GM19324 (cell line): ENCODE data around the gene S100A12.

Experiments
- ATAC-seq: cut with Tn5 transposase; IDR thresholded peaks from one replicate; pipeline ENCODE4 v1.9.1; 2021; ENCODE audit warnings: mild to moderate bottlenecking, moderate library complexity; ENCODE audit not compliant: unreplicated experiment, low FRiP score

The S100A12 gene

DNA sequence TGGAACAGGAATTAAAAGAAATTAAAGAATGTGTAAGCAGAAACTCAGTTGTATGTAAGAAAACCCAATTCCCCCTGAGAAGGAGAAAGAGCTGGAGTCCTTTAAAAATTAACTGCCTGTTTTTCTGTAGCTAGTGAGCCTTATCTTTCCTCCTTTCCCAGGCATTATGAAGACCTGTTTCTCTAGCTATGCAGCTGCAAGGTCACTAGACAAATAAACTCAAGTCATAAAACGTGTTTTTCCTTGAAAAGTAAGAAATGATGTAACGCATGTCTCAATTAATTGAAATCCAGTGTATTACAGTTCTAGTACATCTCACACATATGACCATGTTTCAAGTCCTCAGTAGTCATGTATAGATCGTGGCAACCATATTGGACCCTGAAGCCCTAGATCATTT lies 5.3 kb downstream of the S100A12 start:
- ATAC-seq: no peak

DNA sequence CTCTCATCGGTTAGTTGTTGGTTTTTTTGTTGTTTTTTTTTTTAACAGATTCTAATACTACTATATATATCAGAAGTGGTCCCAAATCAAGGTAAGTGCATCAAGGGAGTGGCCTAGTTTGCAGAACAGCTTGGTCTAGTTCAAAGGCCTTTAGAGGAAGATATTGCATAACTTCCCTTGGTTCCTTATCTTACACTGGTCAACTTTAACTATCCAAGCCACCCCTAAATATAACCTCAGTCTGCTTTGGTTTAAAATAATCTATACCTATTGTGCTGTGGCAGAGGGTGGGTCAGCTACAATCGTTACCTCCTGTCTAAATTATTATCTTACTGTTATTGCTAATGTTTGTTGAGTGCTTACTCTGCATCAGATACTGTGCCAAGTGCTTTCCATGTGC lies 6.9 kb downstream of the S100A12 start:
- no peak for ATAC-seq

- ATAC-seq: no peak
Observed at GRCh38 chr1:153367090-153367489, 8.3 kb downstream of the S100A12 start.

GRCh38 chr1:153366261-153366660 lies 9.2 kb downstream of the S100A12 start:
- ATAC-seq: no peak

- no peak for ATAC-seq
Observed at GRCh38 chr1:153365696-153366095, 9.7 kb downstream of the S100A12 start.

DNA sequence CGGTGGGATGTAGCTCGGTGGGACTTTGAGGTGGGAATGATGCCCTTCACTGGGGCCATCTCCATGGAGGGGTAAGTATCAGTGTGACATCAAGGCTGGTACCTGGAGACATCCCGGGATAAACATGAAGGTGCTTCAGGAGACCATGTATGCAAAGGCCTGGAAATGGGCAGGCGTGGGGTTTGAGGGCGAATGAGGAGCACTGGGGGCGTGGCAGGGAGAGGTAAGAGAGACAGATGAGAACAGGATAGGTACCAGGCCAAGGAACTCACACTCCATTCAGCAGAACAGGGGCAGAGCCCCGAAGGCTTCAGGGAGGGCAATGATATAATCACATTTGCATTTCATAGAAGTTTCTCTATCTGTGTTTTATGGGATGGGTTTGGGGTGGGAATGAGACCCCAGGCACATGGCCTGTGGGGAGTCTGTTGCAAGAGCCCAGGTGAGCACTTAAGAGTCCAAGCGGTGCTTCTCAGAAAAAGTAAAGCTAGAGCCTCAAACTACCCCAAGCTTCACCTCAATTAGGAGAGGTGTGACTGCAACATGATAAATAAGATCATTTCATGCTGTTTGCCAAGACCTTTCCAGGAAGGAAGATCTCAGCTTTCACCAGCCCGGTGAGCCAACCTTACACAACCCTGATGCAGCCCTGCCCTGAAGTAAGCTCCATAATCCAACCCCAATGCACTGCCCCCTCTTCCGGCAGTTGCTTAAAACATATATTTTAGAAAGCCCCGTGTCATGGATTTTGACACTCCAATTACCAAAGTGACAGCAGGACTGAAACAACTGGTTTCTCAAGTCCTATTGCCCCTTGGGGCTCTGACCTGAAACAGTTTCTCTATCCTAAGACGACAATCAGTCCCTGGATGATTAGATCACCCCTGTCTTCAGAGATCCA lies 10.4 kb downstream of the S100A12 start:
- ATAC-seq: no peak

DNA sequence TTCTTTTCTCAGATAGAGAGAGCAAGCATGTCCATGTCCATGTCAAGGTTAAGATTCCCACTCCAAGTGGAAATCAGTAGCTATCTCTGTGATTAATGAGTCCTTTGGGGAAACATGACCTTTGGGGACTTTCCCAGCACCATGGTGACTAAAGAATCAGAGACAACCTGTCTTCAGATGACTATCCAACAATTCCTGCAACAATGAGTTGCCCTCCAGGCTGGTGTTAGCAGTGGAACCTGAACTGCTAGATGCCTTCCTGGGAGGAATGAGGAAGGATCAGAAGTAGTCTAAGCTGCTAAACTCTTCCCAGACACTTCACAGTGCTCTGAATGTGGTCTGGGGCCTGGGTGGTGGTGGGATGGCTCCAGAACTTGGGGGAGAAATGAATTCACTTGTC lies 11.3 kb downstream of the S100A12 start:
- no peak for ATAC-seq

- ATAC-seq: no peak
Observed at GRCh38 chr1:153363641-153364040, 11.8 kb downstream of the S100A12 start.

- ATAC-seq: no peak
Observed at GRCh38 chr1:153362187-153362775, 13.1 kb downstream of the S100A12 start.

- ATAC-seq: no peak
Observed at GRCh38 chr1:153361480-153362109, 13.8 kb downstream of the S100A12 start.

DNA sequence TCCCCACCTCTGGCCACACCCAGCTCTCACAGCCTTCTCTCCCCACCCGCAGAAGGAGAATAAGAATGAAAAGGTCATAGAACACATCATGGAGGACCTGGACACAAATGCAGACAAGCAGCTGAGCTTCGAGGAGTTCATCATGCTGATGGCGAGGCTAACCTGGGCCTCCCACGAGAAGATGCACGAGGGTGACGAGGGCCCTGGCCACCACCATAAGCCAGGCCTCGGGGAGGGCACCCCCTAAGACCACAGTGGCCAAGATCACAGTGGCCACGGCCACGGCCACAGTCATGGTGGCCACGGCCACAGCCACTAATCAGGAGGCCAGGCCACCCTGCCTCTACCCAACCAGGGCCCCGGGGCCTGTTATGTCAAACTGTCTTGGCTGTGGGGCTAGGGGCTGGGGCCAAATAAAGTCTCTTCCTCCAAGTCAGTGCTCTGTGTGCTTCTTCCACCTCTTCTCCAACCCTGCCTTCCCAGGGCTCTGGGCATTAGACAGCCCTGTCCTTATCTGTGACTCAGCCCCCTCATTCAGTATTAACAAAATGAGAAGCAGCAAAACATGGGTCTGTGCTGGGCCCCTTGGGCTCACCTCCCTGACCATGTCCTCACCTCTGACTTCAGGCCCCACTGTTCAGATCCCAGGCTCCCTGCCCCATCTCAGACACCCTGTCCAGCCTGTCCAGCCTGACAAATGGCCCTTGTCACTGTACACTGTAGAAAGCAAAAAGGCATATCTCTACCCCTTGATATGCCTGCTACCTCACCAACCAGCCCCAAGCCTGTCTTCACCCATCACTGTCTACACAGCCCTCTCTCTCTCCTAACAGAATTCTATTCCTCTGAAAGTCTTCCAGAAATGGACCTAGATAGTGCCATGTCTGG lies 14.6 kb downstream of the S100A12 start:
- ATAC-seq: no peak

DNA sequence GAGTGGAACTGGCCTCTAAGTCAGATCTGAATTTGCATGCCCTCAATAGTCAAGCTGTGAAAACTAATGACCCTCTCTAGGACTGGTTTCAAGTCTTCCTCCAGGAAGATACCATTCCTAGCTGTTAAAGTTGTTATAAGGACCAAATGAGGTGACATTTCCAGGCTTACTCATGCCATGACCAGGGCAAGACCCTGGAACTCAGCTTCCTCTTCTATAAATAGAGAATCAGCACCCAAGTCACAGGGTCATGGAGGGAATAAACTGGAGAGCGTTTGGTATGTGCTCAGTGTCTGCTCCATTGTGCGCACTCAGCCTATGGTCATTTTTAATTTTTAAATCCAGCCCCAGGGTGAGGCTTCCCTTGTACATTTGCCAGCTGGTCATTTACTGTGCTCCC lies 15.2 kb downstream of the S100A12 start:
- ATAC-seq: no peak

DNA sequence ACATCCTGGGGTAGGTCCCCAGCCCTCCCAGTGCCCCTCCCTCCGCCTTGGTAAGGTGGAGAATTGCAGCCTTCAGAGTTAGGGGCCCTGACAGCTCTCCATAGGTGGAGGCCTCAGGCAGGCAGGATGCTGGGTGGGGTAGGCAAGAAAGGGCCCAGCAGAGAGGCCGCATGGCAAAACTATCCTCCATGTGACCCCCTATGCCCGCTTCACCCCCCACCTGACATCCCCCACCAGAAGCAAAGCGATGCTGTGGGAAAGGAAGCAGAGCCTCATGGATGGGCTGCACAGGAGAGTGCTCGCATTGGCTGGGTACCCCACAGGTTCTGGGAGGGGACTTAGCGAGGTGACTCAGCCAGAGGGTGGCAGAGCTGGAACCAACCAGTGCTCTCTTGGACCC lies 16.2 kb downstream of the S100A12 start:
- ATAC-seq: no peak

DNA sequence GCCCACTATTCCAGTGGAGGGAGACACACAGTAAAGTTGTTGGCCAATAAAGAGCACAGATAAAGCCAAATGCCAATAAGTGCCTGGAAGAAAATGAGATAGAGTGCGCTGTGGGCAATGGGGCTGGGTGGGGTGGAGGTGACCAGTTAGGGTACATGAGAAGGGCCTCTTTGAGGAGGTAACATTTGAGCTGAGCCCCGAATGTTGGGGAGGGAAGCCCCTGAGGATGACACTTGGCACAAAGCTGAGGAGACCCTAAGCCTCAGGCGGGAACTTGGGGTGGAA lies 16.8 kb downstream of the S100A12 start:
- ATAC-seq: no peak

DNA sequence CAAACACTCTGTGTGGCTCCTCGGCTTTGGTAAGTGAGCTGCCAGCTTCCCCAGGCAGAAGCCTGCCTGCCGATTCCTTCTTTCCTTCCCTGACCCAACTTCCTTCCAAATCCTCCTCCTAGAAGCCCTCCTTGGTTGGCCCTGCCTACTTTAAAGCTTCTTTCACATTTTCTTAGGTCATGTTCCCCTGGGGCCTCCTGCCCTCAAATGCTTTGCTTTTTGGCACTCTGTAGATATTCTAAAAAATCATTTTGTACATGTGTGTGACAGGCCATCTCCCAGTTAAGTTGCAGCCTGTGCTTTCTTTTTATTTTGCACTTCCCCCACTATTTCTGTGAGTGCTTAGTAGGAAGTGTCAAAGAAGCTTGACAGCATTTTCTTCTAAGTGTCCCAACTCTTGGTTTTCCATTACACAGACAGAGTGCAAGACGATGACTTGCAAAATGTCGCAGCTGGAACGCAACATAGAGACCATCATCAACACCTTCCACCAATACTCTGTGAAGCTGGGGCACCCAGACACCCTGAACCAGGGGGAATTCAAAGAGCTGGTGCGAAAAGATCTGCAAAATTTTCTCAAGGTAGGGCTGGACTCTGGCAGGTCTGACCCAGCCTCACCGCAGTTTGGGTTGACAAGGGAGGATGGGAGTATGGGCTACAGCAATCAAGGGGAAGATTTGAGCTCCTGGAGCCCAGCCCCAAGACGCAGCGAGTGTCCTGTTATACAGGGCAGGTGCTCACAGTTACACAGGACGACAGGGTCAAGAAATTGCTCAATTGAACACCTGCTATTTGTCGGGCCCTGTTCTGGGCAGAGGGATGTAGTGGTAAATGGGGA lies 17.3 kb downstream of the S100A12 start, which contains the start of gene S100A9:
S100A9 (plus strand) TSS at position 2 of the 838 bp plus-strand sequence; CDS start at position 432, 430 bp downstream.
- no peak for ATAC-seq

GRCh38 chr1:153357076-153357852 lies 18.2 kb downstream of the S100A12 start:
- no peak for ATAC-seq

GRCh38 chr1:153356392-153357075 lies 18.9 kb downstream of the S100A12 start:
- no peak for ATAC-seq

- no peak for ATAC-seq
Observed at GRCh38 chr1:153355445-153356071, 19.9 kb downstream of the S100A12 start.
